Measurements from ENCODE around the gene SRMS.
A peak's percentile ranks its signal among the peaks of the same experiment; 100 is the strongest.

Gene SRMS

GRCh38 chr20:63538204-63539091 lies 9.1 kb downstream of the SRMS start:
- peak; percentile 81 for DNase-seq (ENCODE audit: low spot score)

- DNase-seq (ENCODE audit: low spot score), result peak; percentile 92
These were observed 9.9 kb downstream of the SRMS start for GRCh38 chr20:63537525-63538203.

DNA sequence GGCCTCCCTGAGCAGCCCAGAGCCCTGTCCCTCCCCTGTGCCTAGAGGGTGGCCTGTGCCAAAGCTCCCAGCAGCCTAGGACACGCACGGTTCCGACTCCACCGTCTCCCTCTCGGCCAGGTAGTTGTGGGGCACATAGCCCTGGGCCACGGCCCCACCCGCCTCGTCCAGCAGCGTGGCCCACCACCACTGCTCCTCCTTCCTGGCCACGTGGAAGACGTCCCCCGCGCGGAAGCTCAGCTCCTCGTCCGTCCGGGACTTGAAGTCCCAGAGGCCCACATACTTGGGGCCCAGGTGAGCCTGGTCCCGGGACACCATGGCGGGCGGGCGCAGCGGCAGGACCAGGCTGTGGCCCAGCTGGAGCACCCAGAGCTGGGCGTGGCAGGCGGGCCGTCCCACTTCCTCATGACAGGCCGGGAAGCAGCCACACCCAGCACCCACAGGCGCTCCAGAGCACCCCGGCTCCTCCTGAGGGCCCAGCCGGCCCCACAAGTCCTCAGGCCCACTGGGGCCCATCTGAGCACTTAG lies 10.5 kb downstream of the SRMS start, which contains the start of gene PTK6:
Gene PTK6, minus strand, starts transcription at position 380 of the 528 bp plus-strand sequence. Its CDS starts 62 bp downstream, at position 318.
- peak; percentile 80 for DNase-seq (ENCODE audit: low spot score)

DNA sequence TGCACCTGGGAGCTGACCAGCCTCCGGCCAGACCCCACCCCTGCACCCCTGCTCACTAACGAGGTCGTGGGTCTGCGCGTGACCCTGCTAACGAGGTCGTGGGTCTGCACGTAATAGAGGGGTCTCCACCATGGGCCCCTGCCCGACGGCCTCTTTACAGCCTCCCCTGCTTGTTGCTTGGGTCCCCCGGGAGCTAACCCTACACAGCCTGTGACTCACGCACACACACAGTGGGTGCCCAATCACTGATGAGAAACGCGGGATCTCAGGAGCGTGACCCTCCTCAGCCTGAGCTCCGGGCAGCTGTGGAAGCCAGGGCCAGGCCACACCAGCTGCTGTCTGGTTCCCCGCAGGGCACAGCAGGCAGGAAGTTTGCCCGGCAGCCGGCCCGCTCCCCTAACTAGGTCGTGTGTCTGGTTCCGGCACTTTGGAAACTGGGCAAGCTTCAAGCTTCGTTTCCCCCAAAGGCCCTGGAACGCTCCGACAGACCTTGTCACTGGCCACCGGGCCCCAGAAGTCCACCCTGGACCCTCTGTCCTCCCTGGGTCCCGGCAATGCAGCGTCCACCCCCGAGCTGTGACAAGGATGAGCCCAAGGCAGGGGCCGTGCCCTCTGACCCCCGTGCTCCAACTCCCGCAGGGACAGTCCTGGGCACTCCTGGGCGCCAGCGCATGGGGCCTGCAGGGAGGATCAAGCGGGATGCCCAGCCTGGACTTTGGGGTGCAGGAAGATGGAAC lies 11.1 kb downstream of the SRMS start:
- DNase-seq (ENCODE audit: low spot score), result no peak

- no peak for DNase-seq (ENCODE audit: low spot score)
These were observed 12.5 kb downstream of the SRMS start for GRCh38 chr20:63534831-63535651.

DNA sequence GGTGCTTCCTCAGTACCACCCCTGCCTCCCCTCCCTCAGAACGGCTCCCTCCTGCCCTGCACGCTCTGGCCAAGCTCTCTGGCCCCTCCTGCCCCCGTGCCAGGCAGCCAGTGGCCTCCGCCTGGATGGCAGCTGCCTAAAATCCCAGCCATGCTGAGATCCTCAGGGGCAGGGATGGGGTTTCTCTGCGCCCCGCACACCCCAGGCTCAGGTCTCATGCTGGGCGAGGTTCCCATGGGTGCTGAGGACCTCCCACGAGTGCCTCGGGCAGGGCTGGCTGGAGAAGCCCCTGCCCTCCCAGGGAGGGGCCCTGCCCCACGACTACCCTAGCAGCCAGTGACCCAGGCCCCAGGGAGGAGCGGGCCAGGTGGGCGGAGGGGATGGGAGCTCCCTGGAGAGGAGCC lies 13.1 kb downstream of the SRMS start:
- DNase-seq (ENCODE audit: low spot score), result no peak

GRCh38 chr20:63533871-63534393 lies 13.6 kb downstream of the SRMS start:
- no peak for DNase-seq (ENCODE audit: low spot score)

DNA sequence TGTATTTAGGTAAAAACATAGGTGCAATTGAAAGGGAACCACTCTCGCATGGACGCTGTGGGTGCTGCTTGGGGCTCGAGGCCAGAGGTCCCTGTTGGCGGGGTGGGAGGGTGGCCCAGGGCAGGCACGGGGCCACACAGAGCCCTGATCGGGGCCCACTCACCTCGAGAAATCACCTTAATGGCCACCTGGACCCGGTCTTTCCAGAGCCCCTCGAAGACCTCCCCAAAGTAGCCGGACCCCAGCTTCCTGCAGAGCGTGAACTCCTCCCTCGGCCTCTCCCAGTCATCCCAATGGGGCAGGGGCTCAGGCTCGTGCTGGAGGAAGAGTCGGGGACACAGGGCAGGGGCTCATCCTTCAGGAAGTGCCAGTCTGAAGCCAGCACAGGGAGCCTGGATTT lies 14.2 kb downstream of the SRMS start:
- DNase-seq (ENCODE audit: low spot score), result no peak

GRCh38 chr20:63532449-63532971 lies 15.0 kb downstream of the SRMS start:
- no peak for DNase-seq (ENCODE audit: low spot score)

DNA sequence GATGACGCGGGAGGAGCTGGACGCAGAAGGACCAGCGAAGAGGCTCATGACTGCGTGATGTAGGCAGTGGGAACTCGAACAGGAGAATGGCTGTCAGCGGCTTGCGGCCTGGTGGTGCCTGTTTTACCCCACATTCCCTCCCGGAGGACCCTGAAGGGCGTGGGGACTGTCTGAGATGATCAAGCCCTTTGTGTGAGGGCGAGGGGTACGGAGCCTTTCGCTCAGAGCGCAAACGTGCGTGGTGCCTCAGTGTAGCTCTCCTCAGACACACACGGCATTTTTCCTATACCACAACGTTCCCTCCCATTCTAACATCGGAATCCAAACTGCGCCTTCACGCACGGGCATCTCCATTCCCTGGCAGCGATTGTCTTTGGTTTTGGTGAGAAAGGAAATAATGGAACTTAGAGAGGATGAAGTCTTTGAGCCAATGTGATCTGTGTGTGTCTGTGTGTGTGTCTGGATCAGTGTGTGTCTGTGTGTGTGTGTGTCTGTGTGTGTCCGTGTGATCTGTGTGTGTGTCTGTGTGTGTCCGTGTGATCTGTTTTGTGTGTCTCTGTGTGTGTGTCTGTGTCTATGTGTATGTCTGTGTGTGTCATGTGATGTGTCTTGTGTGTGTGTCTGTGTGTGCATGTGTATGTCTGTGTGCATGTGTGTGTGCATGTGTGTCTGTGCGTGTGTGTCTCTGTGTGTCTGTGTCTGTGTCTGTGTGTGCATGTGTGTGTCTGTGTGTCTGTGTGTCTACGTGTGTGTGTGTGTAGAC lies 15.7 kb downstream of the SRMS start:
- DNase-seq (ENCODE audit: low spot score), result no peak

- DNase-seq (ENCODE audit: low spot score), result no peak
These were observed 16.8 kb downstream of the SRMS start for GRCh38 chr20:63530788-63531160.

DNA sequence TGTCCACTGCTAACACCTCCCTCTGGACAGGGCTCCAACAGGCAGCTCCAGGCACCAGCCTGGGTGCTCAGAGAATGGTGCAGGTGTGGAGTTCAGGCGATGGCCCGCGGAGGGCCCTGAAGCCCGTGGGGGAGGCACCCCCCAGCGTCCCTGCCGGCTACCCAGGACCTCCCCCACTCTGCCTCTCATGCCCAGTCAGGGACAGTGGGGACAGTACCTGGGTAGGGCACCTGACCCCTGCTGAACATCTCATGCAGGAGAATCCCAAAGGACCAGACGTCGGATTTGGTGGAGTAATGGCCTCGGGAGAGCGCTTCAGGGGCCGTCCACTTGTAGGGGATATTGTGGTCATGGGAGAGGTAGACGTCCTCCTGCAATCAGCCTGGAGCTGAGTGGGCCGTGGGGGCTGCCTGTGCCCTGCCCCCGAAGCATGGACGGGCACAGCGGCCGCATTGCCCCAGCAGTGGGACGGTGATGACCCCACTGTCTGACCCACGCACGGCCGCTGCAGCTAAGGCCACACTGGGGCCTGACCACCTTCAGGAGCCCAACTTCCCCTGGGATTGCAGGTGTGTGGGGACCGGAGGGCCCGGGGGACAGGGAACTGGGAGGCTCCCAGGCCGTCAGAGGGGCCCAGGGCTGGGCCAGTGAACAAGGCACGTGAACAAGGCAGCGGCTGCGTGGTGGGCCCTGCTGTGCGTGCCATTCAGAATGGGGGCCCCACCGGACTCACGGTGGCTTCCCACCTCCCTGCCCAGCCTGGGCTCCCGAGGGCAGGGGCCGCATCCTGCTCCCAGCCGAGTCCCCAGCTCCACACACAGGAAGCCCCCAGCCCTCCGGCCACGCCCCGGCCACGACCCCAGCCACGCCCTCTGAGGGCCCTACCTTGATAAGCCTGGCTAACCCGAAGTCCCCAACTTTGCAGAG lies 17.4 kb downstream of the SRMS start:
- DNase-seq (ENCODE audit: low spot score), result no peak

DNA sequence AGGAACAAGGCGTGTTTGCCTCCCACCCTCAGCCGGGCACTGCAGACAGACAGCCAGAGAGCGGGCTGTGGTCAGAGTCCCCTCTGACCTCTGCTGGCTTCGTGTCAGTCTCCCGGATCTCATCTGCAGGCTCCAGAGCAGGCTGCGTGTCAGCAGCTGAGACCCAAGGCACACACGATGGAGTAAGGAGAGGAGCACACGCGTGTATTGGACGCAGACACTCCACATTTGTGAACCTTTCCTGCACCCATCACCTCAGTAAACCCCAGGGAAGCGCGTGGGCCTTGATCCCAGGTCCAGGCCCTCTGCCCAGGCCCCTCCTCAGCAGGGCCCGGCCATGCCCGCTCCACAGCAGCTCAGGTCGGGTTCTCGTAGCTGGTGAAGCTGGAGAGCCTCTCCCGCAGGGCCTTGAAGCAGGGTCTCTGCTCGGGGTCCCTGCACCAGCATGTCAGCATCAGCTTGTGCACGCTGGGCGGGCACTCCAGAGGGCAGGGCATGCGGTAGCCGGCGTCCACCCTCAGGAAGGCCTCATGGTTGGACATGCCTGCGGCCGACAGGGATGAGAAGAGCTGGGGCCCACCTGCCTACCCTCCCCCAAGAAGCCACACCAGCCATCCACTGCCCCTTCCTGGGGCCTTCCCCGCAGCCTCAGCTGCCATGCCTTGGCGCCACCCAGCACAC lies 18.2 kb downstream of the SRMS start:
- DNase-seq (ENCODE audit: low spot score), result no peak

- DNase-seq (ENCODE audit: low spot score), result no peak
These were observed 20.4 kb downstream of the SRMS start for GRCh38 chr20:63527184-63527583.

- DNase-seq (ENCODE audit: low spot score), result no peak
These were observed 21.6 kb downstream of the SRMS start for GRCh38 chr20:63525971-63526370.

GRCh38 chr20:63525185-63525584 lies 22.4 kb downstream of the SRMS start:
- DNase-seq (ENCODE audit: low spot score), result no peak

DNA sequence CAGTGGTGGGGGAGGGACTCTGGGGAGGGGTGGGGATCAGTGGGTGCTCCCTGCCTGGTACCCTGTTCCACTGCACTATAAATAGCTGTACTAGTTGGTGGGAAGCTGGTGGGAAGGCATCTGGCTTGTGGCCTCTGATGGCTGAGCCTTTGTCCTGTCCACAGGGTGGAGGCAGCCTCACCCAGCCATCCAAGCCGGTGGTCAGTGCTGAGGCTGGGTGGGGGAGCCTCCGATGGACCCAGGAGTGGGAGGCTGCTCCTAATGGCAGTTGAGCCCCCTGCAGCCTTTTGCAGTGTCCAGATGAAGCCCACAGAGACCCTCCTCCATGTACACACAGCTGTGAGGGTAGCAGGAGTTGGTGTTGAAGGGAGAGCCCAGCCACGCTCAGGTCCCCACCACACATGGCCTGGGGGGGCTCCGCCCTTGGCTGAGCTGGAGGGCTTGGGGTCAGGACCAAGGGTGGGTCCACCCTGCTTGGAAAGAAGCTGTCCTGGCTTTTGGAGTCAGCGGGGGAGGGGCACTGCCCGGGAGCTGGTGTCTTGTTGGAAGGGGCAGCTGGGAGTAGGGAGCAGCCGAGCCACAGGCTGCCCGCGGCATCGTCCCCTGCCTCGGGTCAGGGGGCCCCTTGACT lies 24.5 kb downstream of the SRMS start:
- DNase-seq (ENCODE audit: low spot score), result no peak

Data from LoVo (cell line).